Hepatocyte (in vitro differentiated cells): ENCODE measurements around the gene SLC7A9. TPM values are rescaled to one million over a fixed set of nuclear protein-coding genes. Genes with fewer than 3 reads are reported as not detected.

Experiments used
- DNase-seq: peaks from one replicate; pipeline ENCODE4 v3.0.0-alpha.2; 2016; ENCODE audit warnings: low spot score
- H2AFZ ChIP-seq: fragments of 200-600 bp; sonication (generic); 2 replicates; pipeline ENCODE4 v1.6.0; 2016; ENCODE audit warnings: antibody characterized with exemption, mild to moderate bottlenecking
- H3K27ac ChIP-seq: fragments of 200-600 bp; sonication (generic); 2 replicates; pipeline ENCODE4 v1.5.1; 2016; ENCODE audit warnings: mild to moderate bottlenecking
- H3K27me3 ChIP-seq: fragments of 200-600 bp; sonication (generic); 2 replicates; pipeline ENCODE4 v1.6.1; 2016
- H3K36me3 ChIP-seq: fragments of 200-600 bp; sonication (generic); replicated peaks from 2 replicates; pipeline ENCODE4 v1.5.1; 2016; ENCODE audit warnings: low read depth; ENCODE audit not compliant: insufficient read depth
- H3K4me1 ChIP-seq: fragments of 200-600 bp; sonication (generic); 2 replicates; pipeline ENCODE4 v1.5.1; 2016; ENCODE audit warnings: mild to moderate bottlenecking, moderate library complexity; ENCODE audit not compliant: insufficient read depth
- H3K4me2 ChIP-seq: fragments of 200-600 bp; sonication (generic); 2 replicates; pipeline ENCODE4 v1.6.0; 2016
- H3K4me3 ChIP-seq: fragments of 200-600 bp; sonication (generic); 2 replicates; pipeline ENCODE4 v1.5.1; 2016; ENCODE audit warnings: mild to moderate bottlenecking
- H3K79me2 ChIP-seq: fragments of 200-600 bp; sonication (generic); 2 replicates; pipeline ENCODE4 v1.6.0; 2017; ENCODE audit warnings: mild to moderate bottlenecking
- H3K9me2 ChIP-seq: fragments of 200-600 bp; sonication (generic); replicated peaks from 2 replicates; pipeline ENCODE4 v1.6.0; 2017; ENCODE audit warnings: mild to moderate bottlenecking; ENCODE audit not compliant: insufficient read depth
- H3K9me3 ChIP-seq: fragments of 200-600 bp; sonication (generic); 2 replicates; pipeline ENCODE4 v1.5.1; 2016; ENCODE audit warnings: low read depth, mild to moderate bottlenecking
- H4K20me1 ChIP-seq: fragments of 200-600 bp; sonication (generic); 2 replicates; pipeline ENCODE4 v1.6.0; 2016; ENCODE audit warnings: mild to moderate bottlenecking; ENCODE audit not compliant: insufficient read depth, poor library complexity, severe bottlenecking
- CTCF ChIP-seq: fragments of 200-600 bp; sonication (generic); IDR thresholded peaks from 2 replicates; pipeline ENCODE4 v1.5.1; 2016; ENCODE audit warnings: antibody characterized with exemption, mild to moderate bottlenecking; ENCODE audit not compliant: poor library complexity
- EZH2 ChIP-seq: fragments of 200-600 bp; sonication (generic); IDR thresholded peaks from 2 replicates; pipeline ENCODE4 v1.6.1; 2016; ENCODE audit warnings: antibody characterized with exemption, mild to moderate bottlenecking, borderline replicate concordance
- EZH2phosphoT487 ChIP-seq: fragments of 200-600 bp; sonication (generic); IDR thresholded peaks from one replicate; pipeline ENCODE4 v1.6.1; 2018; ENCODE audit warnings: antibody characterized with exemption, mild to moderate bottlenecking, low read depth, moderate library complexity; ENCODE audit not compliant: unreplicated experiment, severe bottlenecking
- WGBS: methylation state at CpG from one replicate; pipeline ENCODE4 v1.1.6; 2016; ENCODE audit warnings: low lambda C conversion rate; ENCODE audit errors: missing lambda C conversion rate; 5-methylcytosine and 5-hydroxymethylcytosine counted together
- polyA plus RNA-seq: library from polyadenylated mRNA; unstranded; fragments of >200 nt; fragmentation: Nextera tagmentation; extraction: Ambion mirVana; gene quantifications from 2 replicates; pipeline ENCODE4 v1.2.1, GENCODE V29; 2016
- total RNA-seq: library from RNA; depleted of rRNA; stranded (reverse); fragments of >200 nt; gene quantifications from 2 replicates; pipeline ENCODE4 v1.2.3, GENCODE V29; 2014

The SLC7A9 gene
- total and polyA plus RNA-seq, 2 experiments from 2014 or later: 7.6 to 9.6 TPM

DNA sequence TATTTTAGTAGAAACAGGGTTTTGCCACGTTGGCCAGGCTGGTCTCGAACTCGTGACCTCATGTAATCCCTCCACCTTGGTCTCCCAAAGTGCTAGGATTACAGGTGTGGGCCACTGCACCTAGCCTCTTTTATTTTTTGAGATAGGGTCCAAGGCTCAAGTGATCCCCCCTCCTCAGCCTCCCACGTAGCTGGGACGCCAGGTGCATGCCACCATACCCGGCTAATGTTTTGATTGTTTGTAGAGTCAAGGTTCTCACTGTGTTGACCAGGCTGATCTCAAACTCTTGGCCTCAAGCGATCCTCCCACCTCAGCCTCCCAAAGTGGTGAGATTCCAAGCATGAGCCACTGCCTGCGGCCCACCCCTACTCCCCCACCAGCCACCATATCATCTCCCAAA, 6.3 kb downstream of the SLC7A9 start:
- Histone ChIP-seq H3K4me3 (no peak overlapping the region), H2AFZ (no peak overlapping the region), H3K79me2 (no peaks in the 10 kb centered on the region), H3K9me3 (no peaks in the 10 kb centered on the region), H3K36me3 (no peaks in the 10 kb centered on the region), H3K27ac (no peak overlapping the region), H3K4me1 (no peaks in the 10 kb centered on the region), H3K9me2 (no peaks in the 10 kb centered on the region), H3K4me2 (no peak overlapping the region), H3K27me3 (no peaks in the 10 kb centered on the region), H4K20me1 (no peaks in the 10 kb centered on the region)
- WGBS: 96% methylated on average over 8 of the region's 8 CpGs
- TF ChIP-seq EZH2phosphoT487 (no peak), EZH2 (no peak), CTCF (no peak)
- DNase-seq: no peak

GRCh38 chr19:32862741-32863140, 6.8 kb downstream of the SLC7A9 start:
- no peaks in the 10 kb centered on the region for H3K36me3 ChIP-seq
- no peak for DNase-seq
- no peak overlapping the region for H3K4me2 ChIP-seq
- WGBS: 97% methylated on average over 14 of the region's 14 CpGs
- H3K4me1 ChIP-seq: no peaks in the 10 kb centered on the region
- H2AFZ ChIP-seq: no peak overlapping the region
- H3K9me2 ChIP-seq: no peaks in the 10 kb centered on the region
- TF ChIP-seq EZH2phosphoT487 (no peak), CTCF (no peak), EZH2 (no peak)
- H4K20me1 ChIP-seq: no peaks in the 10 kb centered on the region
- no peak overlapping the region for H3K4me3 ChIP-seq
- no peaks in the 10 kb centered on the region for H3K9me3 ChIP-seq
- no peak overlapping the region for H3K27ac ChIP-seq
- H3K27me3 ChIP-seq: no peaks in the 10 kb centered on the region
- H3K79me2 ChIP-seq: no peaks in the 10 kb centered on the region

GRCh38 chr19:32862173-32862572, 7.4 kb downstream of the SLC7A9 start:
- Histone ChIP-seq H3K9me2 (no peaks in the 10 kb centered on the region), H2AFZ (no peak overlapping the region), H4K20me1 (no peaks in the 10 kb centered on the region), H3K36me3 (no peaks in the 10 kb centered on the region), H3K79me2 (no peaks in the 10 kb centered on the region), H3K4me2 (no peak overlapping the region), H3K4me3 (no peak overlapping the region), H3K27ac (no peak overlapping the region), H3K9me3 (no peaks in the 10 kb centered on the region), H3K4me1 (no peaks in the 10 kb centered on the region), H3K27me3 (no peaks in the 10 kb centered on the region)
- DNase-seq: no peak
- WGBS: 94% methylated on average over 19 of the region's 19 CpGs
- TF ChIP-seq EZH2: no peak

DNA sequence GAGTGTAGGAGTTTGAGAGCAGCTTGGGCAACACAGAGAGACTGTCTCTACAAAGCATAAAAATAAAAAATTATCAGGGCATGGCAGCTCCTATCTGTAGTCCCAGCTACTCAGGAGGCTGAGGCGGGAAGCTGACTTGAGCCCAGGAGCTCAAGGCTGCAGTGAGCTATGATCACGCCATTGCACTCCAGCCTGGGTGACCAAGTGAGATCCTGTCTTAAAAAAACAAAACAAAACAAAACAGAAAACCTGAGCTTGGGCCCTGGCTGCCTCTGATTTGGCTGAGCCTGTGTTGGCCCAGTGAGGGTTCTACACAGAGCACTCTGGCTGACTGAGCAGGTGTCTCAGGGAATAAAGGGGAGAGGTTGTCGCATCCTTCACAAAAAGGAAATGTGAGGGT, 8.0 kb downstream of the SLC7A9 start:
- H3K9me2 ChIP-seq: no peaks in the 10 kb centered on the region
- H3K79me2 ChIP-seq: no peaks in the 10 kb centered on the region
- H3K36me3 ChIP-seq: no peaks in the 10 kb centered on the region
- no peaks in the 10 kb centered on the region for H3K27me3 ChIP-seq
- no peak overlapping the region for H2AFZ ChIP-seq
- no peaks in the 10 kb centered on the region for H3K4me1 ChIP-seq
- no peaks in the 10 kb centered on the region for H4K20me1 ChIP-seq
- no peak overlapping the region for H3K4me2 ChIP-seq
- no peak for DNase-seq
- WGBS: 98% methylated on average over 3 of the region's 3 CpGs
- no peak overlapping the region for H3K27ac ChIP-seq
- TF ChIP-seq EZH2 (no peak), EZH2phosphoT487 (no peak), CTCF (no peak)
- H3K4me3 ChIP-seq: no peak overlapping the region
- H3K9me3 ChIP-seq: no peaks in the 10 kb centered on the region
